ENCODE results near the gene RBBP8NL.

The RBBP8NL gene

DNA sequence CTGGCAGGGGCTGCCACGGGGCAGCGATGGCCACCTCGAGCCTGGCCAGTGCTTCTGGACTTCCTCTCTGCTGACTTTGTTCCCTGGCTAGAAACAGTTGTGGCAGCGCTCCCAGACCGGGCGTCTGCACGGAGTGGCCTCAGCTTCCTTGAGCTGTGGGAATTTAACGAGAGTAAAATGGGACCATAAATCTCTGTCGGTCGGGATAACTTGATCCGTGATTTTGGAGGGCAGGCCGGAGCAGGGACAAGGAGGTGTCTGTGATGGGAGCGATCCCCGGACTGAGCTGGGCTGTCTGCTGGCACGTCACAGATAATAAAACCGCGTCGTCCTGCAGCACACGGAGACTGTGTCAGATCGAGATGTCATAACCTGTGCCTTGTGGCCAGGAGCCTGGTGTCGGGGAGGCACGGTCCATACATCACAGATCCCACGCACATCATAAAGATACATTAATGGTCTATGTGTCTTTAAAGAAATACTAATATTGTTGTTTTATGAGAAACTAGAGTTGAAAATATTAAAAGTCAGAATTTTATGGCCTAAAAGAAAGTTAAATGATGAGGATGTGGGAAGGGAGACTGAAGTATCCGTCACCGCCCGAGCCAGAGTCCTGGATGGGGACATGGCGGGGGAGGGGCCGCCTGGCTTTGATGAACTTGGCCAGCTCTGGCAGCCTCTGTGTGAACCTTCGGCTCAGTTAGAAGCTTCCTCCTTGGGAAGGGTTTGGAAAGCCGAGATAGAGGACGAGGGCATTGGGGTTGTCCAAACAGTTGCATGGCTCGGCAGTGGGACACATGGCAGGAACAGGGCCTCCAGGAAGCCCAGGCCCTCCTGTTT, 6.5 kb upstream of the RBBP8NL start:
- TF ChIP-seq EZH2 (IDR thresholded peaks at IDR 0.05; ENCODE audit: borderline replicate concordance, low read length) = no peak
- TF ChIP-seq, protein P1, sequence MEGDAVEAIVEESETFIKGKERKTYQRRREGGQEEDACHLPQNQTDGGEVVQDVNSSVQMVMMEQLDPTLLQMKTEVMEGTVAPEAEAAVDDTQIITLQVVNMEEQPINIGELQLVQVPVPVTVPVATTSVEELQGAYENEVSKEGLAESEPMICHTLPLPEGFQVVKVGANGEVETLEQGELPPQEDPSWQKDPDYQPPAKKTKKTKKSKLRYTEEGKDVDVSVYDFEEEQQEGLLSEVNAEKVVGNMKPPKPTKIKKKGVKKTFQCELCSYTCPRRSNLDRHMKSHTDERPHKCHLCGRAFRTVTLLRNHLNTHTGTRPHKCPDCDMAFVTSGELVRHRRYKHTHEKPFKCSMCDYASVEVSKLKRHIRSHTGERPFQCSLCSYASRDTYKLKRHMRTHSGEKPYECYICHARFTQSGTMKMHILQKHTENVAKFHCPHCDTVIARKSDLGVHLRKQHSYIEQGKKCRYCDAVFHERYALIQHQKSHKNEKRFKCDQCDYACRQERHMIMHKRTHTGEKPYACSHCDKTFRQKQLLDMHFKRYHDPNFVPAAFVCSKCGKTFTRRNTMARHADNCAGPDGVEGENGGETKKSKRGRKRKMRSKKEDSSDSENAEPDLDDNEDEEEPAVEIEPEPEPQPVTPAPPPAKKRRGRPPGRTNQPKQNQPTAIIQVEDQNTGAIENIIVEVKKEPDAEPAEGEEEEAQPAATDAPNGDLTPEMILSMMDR (IDR thresholded peaks at IDR 0.05; ENCODE audit: low read length) = no peak
- Histone ChIP-seq H3F3A (ENCODE audit: insufficient read depth, low read length) (no peaks in the 10 kb centered on the region), H3K4me1 (ENCODE audit: insufficient read depth, low read length, severe bottlenecking) (no peaks in the 10 kb centered on the region), H3K9ac (ENCODE audit: low read length) (no peak overlapping the region), H3K4me3 (ENCODE audit: low read depth, low read length, poor library complexity, severe bottlenecking) (no peak overlapping the region), H3K27me3 (ENCODE audit: insufficient read depth, low read length) (peaks cover 5% of the 10 kb centered on the region; the same call in 1 of the 2 replicates), H4K20me1 (ENCODE audit: insufficient read depth, low read length) (no peaks in the 10 kb centered on the region), H3K27ac (ENCODE audit: low read depth, low read length, poor library complexity, severe bottlenecking) (no peak overlapping the region), H3K9me3 (ENCODE audit: low read length) (no peaks in the 10 kb centered on the region), H3K9me2 (ENCODE audit: low read depth, low read length) (no peaks in the 10 kb centered on the region), H3K36me3 (ENCODE audit: insufficient read depth, low read length) (no peaks in the 10 kb centered on the region), H3K4me2 (ENCODE audit: low read length) (no peak overlapping the region), H3K79me2 (ENCODE audit: insufficient read depth, low read length) (no peaks in the 10 kb centered on the region), H2AFZ (ENCODE audit: low read length) (no peak overlapping the region)

DNA sequence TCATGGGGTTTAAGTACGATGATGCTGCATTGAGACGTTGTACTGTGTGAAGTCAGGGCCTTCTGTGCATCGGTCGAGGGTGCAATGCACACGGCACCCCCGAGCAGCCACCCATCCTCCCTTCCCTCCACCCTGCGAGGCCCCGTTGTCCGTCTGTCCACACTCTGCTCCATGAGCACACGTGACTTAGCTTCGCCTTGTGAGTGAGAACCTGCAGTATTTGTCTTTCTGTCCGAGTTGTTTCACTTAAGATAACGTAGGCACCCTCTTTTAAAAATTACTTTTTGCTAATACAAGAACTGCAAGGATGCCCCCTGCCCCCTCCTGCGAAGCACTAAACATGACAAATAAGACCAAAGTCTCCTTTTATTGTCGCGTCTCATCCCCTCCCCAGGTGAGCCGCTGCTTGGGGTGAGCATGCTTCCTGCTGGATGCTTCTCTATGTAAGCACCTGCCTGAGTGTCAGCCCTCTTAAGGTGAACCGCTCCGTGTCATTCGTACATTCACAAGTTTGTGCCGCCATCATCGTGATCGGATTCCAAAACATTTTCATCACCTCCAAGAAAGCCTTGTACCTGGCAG, 3.6 kb upstream of the RBBP8NL start:
- Histone ChIP-seq H3K4me2 (ENCODE audit: low read length) (no peak overlapping the region), H2AFZ (ENCODE audit: low read length) (no peak overlapping the region), H3K9me2 (ENCODE audit: low read depth, low read length) (no peaks in the 10 kb centered on the region), H3F3A (ENCODE audit: insufficient read depth, low read length) (no peaks in the 10 kb centered on the region), H3K9ac (ENCODE audit: low read length) (no peak overlapping the region), H3K4me1 (ENCODE audit: insufficient read depth, low read length, severe bottlenecking) (no peaks in the 10 kb centered on the region), H3K36me3 (ENCODE audit: insufficient read depth, low read length) (no peaks in the 10 kb centered on the region), H3K27ac (ENCODE audit: low read depth, low read length, poor library complexity, severe bottlenecking) (no peak overlapping the region), H3K4me3 (ENCODE audit: low read depth, low read length, poor library complexity, severe bottlenecking) (no peak overlapping the region), H3K27me3 (ENCODE audit: insufficient read depth, low read length) (peaks cover under 1% of the 10 kb centered on the region; the same call in 1 of the 2 replicates), H3K79me2 (ENCODE audit: insufficient read depth, low read length) (no peaks in the 10 kb centered on the region), H3K9me3 (ENCODE audit: low read length) (no peaks in the 10 kb centered on the region), H4K20me1 (ENCODE audit: insufficient read depth, low read length) (no peaks in the 10 kb centered on the region)
- no peak for TF ChIP-seq EZH2 (IDR thresholded peaks at IDR 0.05; ENCODE audit: borderline replicate concordance, low read length)
- TF ChIP-seq, protein P1 (IDR thresholded peaks at IDR 0.05; ENCODE audit: low read length) = no peak

DNA sequence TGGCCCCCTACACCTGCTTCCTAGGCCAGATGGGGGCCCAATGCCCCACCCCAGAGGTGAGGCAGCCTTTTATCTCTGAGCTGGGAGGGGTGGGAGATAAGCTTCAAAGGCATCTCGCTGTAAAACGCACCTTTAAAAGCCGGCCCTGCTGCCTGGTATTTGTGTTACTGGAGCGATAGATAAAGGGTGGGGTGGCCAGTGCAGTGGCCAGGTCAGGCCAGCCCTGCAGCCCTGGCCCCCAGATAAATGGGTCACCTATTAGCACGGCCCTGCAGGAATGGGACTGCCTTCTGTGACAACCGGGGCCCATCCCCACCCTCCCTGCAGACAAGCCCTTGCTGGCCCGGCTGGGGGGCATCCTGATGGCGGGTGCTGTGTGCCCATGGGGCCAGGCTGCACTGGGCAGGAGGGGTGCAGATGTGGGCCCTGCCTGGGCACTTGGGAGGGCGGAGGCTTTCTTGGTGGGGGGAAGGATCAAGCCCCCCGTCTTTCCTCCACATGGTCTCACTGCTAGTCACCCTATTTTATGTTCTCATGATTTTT, 3.0 kb upstream of the RBBP8NL start:
- no peak overlapping the region for H3K4me3 ChIP-seq (ENCODE audit: low read depth, low read length, poor library complexity, severe bottlenecking)
- TF ChIP-seq, protein P1 (IDR thresholded peaks at IDR 0.05; ENCODE audit: low read length) = no peak

More for the DNA sequence above, 3.0 kb upstream of the RBBP8NL start:
- Histone ChIP-seq H3K4me1 (ENCODE audit: insufficient read depth, low read length, severe bottlenecking) (no peaks in the 10 kb centered on the region), H3K36me3 (ENCODE audit: insufficient read depth, low read length) (no peaks in the 10 kb centered on the region), H3K9me3 (ENCODE audit: low read length) (no peaks in the 10 kb centered on the region), H3K27me3 (ENCODE audit: insufficient read depth, low read length) (no peaks in the 10 kb centered on the region; the same call in 1 of the 2 replicates), H3K27ac (ENCODE audit: low read depth, low read length, poor library complexity, severe bottlenecking) (no peak overlapping the region), H3K79me2 (ENCODE audit: insufficient read depth, low read length) (no peaks in the 10 kb centered on the region), H3K4me2 (ENCODE audit: low read length) (no peak overlapping the region), H3F3A (ENCODE audit: insufficient read depth, low read length) (no peaks in the 10 kb centered on the region), H4K20me1 (ENCODE audit: insufficient read depth, low read length) (no peaks in the 10 kb centered on the region), H2AFZ (ENCODE audit: low read length) (no peak overlapping the region), H3K9me2 (ENCODE audit: low read depth, low read length) (no peaks in the 10 kb centered on the region), H3K9ac (ENCODE audit: low read length) (no peak overlapping the region)

Measured in OCI-LY1 (cell line).